ENCODE results near the gene FILIP1L.
"Not testable (repeated sequence)": the region's sequence is repeated elsewhere in the genome, so short reads cannot be mapped to it uniquely, and the experiment has no call there.

FILIP1L gene

GRCh38 chr3:100053951-100054620, 60.2 kb downstream of the FILIP1L start:
- Histone ChIP-seq H3K27me3 (replicated peaks; ENCODE audit: insufficient read depth, low read length) (peaks cover 2% of the 10 kb centered on the region; the same call in 1 of the 2 replicates), H3K4me2 (ENCODE audit: low read depth, low read length) (no peak overlapping the region), H3K4me3 (ENCODE audit: low read length) (no peak overlapping the region), H4K20me1 (ENCODE audit: insufficient read depth, low read length) (no peaks in the 10 kb centered on the region), H3K4me1 (ENCODE audit: low read length) (no peaks in the 10 kb centered on the region), H3K9ac (ENCODE audit: low read length) (no peak overlapping the region), H3K9me3 (replicated peaks; ENCODE audit: insufficient read depth, low read length) (no peaks in the 10 kb centered on the region), H3K36me3 (replicated peaks; ENCODE audit: insufficient read depth, low read length) (no peaks in the 10 kb centered on the region), H2AFZ (ENCODE audit: low read length) (no peak overlapping the region), H3K79me2 (ENCODE audit: low read length) (no peaks in the 10 kb centered on the region), H3K9me2 (replicated peaks; ENCODE audit: insufficient read depth, low read length) (no peaks in the 10 kb centered on the region), H3K27ac (ENCODE audit: low read length) (no peak overlapping the region), H3F3A (ENCODE audit: insufficient read depth, low read length) (no peaks in the 10 kb centered on the region)
- no peak for DNase-seq
- TF ChIP-seq EZH2phosphoT487 (IDR thresholded peaks at IDR 0.05; ENCODE audit: low read length) (no peak), EZH2 (optimal IDR thresholded peaks at IDR 0.05; ENCODE audit: low read depth, low read length) (no peak), CTCF (IDR thresholded peaks at IDR 0.05; ENCODE audit: low read length) (no peak)

- not testable (repeated sequence) for H3K4me2 ChIP-seq (ENCODE audit: low read depth, low read length); H3K36me3 ChIP-seq (replicated peaks; ENCODE audit: insufficient read depth, low read length); H2AFZ ChIP-seq (ENCODE audit: low read length); DNase-seq; H4K20me1 ChIP-seq (ENCODE audit: insufficient read depth, low read length); H3K9me2 ChIP-seq (replicated peaks; ENCODE audit: insufficient read depth, low read length); H3K27me3 ChIP-seq (replicated peaks; ENCODE audit: insufficient read depth, low read length); H3K9ac ChIP-seq (ENCODE audit: low read length); H3K4me3 ChIP-seq (ENCODE audit: low read length); H3K9me3 ChIP-seq (replicated peaks; ENCODE audit: insufficient read depth, low read length); H3K27ac ChIP-seq (ENCODE audit: low read length); H3K79me2 ChIP-seq (ENCODE audit: low read length)
- H3F3A ChIP-seq (ENCODE audit: insufficient read depth, low read length): peaks cover 12% of the 10 kb centered on the region; the same call in 1 of the 2 replicates
- peaks cover 21% of the 10 kb centered on the region for H3K4me1 ChIP-seq (ENCODE audit: low read length)
Observed at GRCh38 chr3:100051513-100051912, 62.8 kb downstream of the FILIP1L start.

GRCh38 chr3:100048248-100048647, 66.1 kb downstream of the FILIP1L start:
- Histone ChIP-seq H3K4me1 (ENCODE audit: low read length) (peaks cover 36% of the 10 kb centered on the region), H3K9ac (ENCODE audit: low read length) (no peak overlapping the region)

More at GRCh38 chr3:100048248-100048647, 66.1 kb downstream of the FILIP1L start:
- H3K9me3 ChIP-seq (replicated peaks; ENCODE audit: insufficient read depth, low read length): no peaks in the 10 kb centered on the region
- no peak overlapping the region for H2AFZ ChIP-seq (ENCODE audit: low read length)
- H3K27ac ChIP-seq (ENCODE audit: low read length): peak overlapping the region; percentile 66; the same call in 1 of the 2 replicates
- DNase-seq: no peak
- H3K9me2 ChIP-seq (replicated peaks; ENCODE audit: insufficient read depth, low read length): no peaks in the 10 kb centered on the region
- TF ChIP-seq EZH2 (optimal IDR thresholded peaks at IDR 0.05; ENCODE audit: low read depth, low read length) (no peak), CTCF (IDR thresholded peaks at IDR 0.05; ENCODE audit: low read length) (no peak)
- no peaks in the 10 kb centered on the region for H3K79me2 ChIP-seq (ENCODE audit: low read length)
- H3F3A ChIP-seq (ENCODE audit: insufficient read depth, low read length): peaks cover 12% of the 10 kb centered on the region; the same call in 1 of the 2 replicates
- H3K4me3 ChIP-seq (ENCODE audit: low read length): peak overlapping the region; percentile 42; the same call in 1 of the 2 replicates
- H4K20me1 ChIP-seq (ENCODE audit: insufficient read depth, low read length): no peaks in the 10 kb centered on the region
- peak overlapping the region; percentile 89 for H3K4me2 ChIP-seq (ENCODE audit: low read depth, low read length)
- H3K36me3 ChIP-seq (replicated peaks; ENCODE audit: insufficient read depth, low read length): no peaks in the 10 kb centered on the region
- peaks cover 3% of the 10 kb centered on the region; the same call in 1 of the 2 replicates for H3K27me3 ChIP-seq (replicated peaks; ENCODE audit: insufficient read depth, low read length)

Measured in MM.1S (cell line).